ENCODE results near the gene NCMAP.
"Not testable (repeated sequence)": the region's sequence is repeated elsewhere in the genome, so short reads cannot be mapped to it uniquely, and the experiment has no call there.

NCMAP gene

DNA sequence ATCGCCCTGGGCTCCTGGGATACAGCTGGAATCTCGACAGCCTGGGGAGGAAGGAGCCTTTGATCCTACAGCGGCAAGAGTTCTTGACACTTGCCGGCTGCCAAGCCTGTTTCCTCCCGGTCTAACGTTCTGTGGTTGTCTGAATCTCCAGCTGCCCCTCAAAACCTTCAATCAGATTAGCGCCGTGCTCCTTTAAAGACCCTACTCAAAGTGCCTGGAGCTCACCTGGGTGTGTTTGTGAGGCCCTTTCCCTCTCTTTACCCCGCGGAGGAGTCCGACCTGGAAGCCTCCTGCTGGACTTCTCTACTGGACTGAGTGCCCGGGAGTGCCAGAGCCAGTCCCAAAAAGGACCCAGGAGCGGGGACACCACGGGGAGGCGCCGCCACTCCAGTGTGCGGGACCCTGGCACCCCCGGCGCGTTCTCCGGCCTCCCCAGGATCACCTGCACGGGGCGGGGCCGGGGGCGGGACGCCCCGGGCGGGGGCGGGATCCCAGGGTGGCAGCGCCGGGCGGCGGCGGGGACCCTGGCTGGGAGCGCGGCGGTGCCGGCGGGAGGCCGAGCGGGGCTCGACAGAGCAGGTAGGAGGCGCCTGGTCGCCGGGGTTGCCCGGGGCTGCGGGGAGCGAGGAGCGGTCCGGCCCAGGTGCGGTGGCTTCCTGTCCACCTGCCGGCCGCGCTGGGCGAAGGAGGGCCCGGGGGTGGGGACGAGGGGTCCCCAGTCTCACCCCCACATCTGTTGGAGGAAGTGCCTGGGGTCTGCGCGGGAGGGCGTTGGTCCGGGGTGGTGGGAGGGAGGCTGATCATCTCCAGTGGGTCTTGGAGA, at the start of gene NCMAP:
Gene NCMAP, plus strand, starts transcription at position 497 of the 823 bp plus-strand sequence. CDS start 39,344 bp downstream, outside the sequence.
- peak in 2 of 4 experiments; percentile 12 to 19 for DNase-seq

DNA sequence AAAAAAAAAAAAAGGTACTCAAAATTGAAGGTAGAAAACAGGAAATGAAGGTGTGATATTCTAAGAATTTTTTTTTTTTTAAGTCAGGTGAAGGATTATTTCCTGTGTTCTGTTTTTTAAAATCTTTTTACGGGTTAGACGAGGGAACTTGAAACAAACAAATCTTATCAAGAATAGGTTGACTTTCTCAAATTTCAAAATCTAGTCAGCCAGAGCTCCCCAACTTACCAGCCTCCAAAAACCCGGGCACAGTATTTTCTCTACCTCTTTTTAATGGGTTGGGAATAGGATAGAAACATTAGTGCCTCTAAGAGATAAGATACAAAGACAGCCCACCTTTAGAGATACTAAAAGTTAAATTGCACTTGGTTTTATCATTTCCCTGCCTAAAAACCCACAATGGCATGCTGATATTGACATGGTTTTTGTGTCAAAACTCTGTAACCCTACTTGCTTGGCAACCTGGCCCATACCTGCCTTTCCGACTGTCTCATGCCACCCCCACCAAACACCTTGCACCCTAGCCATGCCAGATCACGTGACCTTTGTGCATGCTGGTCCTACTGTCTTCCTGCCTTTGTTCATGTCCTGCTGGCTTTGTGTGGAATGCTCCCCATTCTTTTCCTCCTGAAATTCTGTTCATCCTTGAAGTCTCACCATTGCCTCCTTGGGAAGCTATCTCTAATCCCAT, 49.1 kb upstream of the NCMAP start:
- no peak for DNase-seq

DNA sequence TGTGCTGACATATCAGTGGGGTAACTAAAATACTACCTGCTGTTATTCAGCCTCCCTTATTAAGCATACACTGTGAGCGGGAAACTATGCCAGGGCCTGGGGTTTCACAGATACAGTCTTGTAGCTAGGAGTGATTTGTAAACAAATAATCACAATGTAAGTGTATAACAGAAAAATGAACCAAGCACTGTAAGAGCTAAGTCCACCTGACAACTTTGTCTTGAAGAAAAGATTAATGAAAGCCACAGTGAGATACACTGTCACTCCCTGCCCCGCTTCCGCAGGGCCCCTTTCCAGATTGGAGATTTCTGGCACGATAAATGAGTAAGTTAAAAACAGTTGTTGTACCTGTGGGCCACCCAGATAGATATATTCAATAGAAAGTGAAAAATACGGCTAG, 48.5 kb upstream of the NCMAP start:
- DNase-seq = no peak

DNA sequence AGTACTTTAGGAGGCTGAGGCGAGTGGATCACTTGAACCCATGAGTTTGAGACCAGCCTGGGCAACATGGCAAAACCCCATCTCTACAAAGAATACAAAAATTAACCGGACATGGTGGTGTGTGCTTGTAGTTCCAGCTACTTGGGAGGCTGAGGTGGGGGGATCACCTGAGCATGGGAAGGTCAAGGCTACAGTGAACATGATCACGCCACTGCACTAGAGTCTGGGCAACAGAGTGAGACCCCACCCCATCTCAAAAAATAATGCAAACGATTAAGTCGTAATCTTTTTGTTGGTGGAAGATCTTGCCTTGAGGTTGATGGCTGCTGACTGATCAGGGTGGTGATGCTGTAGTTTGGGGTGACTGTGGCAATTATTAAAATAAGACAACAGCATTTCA, 47.0 kb upstream of the NCMAP start:
- no peak for DNase-seq

- DNase-seq = no peak
Measured at GRCh38 chr1:24513706-24514105, 42.2 kb upstream of the NCMAP start.

GRCh38 chr1:24514946-24515345, 40.9 kb upstream of the NCMAP start:
- DNase-seq = no peak

DNA sequence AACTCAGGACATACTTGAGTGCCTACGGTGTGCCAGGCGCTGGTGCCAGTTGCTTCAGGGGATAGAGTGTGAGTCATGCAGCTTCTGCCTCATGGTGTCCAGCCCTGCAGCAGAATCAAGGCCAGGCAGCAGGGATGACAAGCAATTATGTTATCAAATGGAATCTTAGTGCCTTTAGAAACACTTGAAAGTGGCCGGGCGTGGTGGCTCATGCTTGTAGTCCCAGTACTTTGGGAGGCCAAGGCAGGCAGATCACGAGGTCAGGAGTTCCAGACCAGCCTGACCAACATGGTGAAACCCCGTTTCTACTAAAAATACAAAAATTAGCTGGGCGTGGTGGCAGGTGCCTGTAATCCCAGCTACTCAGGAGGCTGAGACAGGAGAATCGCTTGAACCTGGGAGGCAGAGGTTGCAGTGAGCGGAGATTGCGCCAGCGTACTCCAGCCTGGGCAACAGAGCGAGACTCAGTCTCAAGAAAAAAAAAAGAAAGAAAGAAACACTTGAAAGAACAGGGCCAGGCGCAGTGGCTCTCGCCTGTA, 40.1 kb upstream of the NCMAP start:
- DNase-seq = not testable (repeated sequence)

- DNase-seq = no peak
Measured at GRCh38 chr1:24516506-24516905, 39.4 kb upstream of the NCMAP start.

DNA sequence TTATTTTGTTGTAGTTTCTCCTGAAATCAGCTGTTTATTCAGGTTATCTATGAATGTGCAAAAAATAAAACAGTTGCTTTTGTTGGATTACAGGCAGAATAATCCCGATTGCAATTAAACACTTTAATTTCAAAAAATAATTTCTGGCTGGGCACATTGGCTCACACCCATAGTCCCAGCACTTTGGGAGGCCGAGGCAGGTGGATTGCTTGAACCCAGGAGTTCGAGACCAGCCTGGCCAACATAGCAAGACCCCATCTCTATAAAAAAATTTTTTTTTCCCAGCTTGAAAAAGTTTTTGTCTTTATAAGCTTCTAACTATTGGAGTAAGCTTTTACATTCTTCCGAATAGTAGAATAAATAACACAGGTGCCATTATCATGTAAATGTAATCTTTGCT, 38.0 kb upstream of the NCMAP start:
- DNase-seq = no peak

DNA sequence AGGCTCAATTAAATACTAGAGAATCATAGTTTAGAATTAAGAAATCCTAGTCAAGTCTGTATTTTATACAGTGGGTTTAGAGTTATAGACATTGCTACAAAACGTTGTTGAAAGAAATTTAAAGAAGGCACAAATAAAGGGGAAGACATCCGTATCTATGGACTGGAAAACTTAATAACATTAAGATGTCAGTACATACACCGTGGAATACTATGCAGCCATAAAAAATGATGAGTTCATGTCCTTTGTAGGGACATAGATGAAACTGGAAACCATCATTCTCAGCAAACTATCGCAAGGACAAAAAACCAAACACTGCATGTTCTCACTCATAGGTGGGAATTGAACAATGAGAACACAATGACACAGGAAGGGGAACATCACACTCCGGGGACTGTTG, 35.6 kb upstream of the NCMAP start:
- not testable (repeated sequence) for DNase-seq

DNA sequence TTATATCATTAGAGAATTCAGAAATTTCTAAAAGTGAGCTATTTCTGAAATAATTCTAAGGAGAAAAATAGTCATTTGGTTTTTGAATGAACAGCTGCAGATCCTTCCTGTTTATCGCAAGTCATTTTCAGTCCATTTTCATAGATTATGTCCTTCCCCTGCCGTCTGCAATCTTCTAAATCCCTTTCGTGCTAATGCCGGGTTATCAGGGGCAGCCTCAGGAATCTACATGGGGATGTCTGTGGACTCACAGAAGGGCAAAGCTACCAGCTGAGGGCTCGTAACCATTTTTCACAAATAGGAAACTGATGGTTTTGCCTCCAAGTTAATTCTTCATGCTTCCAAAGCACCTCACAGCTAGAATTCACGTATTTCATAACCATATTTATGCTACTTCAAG, 30.3 kb upstream of the NCMAP start:
- DNase-seq = no peak

DNA sequence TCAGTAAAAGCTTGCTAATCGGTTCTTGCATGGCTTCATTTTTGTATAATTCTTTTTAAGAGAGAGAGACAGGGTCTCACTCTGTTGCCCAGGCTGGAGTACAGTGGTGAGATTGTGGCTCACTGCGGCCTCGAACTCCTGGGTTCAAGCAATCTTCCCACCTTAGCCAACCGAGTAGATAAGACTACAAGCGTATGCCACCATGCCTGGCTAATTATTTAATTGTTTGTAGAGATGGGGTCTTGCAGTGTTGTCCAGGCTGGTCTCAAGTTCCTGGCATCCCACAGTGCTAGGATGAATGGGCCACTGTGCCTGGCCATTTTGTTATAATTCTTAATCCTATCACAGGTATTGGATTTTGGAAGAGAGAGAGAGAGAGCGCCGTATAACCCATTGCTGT, 29.8 kb upstream of the NCMAP start:
- DNase-seq = no peak

GRCh38 chr1:24526940-24527542, 28.8 kb upstream of the NCMAP start:
- DNase-seq = no peak

DNA sequence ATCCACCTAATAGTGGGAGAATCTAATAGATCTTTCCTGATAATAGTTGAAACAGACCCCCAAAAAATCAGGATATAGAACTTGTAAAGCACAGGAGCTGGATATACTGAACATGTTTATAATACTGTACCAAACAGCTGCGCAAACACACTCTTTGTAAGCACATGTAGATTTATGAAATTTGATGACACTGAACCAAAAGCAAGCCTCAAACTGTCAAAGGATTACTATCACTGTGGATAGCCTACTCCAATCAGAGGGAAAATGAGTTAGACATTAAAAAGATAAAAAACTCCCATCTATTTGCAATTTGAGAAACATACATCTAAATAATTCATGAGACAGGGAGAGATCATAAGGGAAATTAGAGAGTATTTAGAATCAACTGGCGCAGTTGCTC, 27.1 kb upstream of the NCMAP start:
- no peak for DNase-seq

DNA sequence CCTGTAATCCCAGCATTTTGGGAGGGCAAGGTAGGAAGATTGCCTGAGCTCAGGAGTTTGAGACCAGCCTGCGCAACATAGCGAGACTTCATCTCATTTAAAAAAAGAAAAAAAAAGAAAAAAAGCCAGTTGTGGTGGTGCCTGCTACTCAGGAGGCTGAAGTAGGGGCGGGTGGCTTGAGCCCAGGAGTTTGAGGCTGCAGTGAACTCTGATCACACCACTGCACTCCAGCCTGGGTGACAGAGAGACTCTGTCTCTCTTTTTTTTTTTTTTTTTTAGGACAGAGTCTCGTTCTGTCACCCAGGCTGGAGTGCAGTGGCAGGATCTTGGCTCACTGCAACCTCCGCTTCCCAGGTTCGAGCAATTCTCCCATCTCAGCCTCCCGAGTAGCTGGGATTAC, 26.6 kb upstream of the NCMAP start:
- DNase-seq = not testable (repeated sequence)

DNA sequence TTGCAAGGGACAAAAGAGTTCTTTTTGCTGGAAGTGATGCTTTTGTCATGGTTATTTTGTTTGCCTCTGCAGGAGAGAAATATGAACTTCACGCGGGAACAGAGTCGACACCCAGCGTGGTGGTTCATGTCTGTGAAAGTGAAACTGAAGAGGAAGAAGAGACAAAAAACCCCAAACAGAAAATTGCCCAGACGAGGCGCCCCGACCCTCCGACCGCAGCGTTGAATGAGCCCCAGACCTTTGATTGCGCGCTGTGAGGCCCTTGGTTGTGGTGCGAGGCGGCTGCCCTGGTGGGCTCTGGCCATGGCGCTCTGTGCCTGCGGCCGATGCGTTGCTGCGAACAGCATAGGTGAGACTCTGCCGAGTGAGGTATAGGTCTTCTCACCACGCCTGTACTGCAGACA, 20.9 kb upstream of the NCMAP start:
- DNase-seq = peak; percentile 22 to 45 (median 40)

- no peak for DNase-seq
Measured at GRCh38 chr1:24535778-24536177, 20.1 kb upstream of the NCMAP start.

DNA sequence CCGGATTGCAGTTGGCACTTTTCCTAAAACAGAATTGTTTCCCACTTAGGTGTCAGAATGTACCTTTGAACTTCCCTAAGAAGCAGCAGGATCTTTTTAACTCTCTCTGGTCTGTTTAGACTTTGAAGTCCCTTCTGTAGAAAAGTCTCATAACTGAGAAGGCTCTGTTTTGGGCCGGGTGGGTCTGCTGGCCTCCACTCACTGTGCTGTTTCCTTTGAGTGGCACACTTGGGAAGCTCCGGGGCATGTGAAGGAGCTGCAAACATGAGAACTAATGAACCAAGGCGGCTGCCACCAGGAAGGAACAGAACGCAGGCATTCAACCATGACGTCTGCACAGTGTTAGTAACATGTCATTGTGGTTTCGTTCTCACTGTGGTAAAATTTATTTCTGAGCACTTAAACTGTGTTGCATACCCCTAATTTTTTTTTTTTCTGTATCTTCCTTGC, 19.5 kb upstream of the NCMAP start:
- peak in 3 of 4 experiments; percentile 23 to 32 (median 24) for DNase-seq

DNA sequence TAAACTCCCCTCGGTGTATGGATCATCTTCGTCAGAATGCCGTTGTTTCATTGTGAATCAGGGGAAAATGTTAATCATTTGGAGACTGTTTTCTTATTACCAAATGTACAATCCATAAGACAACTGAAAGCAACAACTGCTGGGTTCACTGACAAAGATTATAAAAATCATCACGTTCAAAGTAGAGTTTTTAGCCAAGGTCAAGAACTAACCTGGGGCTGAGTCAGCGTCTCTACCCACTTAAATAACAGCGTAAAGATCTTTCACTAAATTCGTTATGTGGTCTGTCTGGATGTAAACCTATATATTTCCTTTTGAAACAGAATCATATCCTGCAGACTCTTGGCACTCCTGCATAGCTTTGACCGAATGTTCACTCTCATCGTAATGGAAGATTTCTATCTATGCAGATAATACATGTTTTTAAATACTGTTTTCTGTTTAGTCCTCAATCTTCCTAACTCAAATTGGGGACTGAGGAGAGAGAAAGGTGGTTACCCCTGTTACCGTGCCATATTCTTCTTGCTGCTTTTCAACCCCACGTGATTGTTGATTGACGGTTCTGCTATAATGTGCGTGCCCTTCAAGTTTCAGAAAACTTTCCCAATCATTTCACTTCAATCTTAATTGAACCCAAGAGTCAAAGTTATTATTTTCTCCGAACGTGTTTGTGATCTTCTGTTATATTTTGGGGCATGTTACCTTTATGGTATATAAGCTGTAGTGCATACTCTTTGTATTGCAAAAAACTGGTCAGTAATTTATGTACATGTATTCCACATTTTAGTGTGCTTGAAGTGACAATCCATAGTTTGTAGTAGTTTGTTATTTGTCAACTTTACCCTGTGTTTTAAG, 15.6 kb upstream of the NCMAP start:
- no peak for DNase-seq

DNA sequence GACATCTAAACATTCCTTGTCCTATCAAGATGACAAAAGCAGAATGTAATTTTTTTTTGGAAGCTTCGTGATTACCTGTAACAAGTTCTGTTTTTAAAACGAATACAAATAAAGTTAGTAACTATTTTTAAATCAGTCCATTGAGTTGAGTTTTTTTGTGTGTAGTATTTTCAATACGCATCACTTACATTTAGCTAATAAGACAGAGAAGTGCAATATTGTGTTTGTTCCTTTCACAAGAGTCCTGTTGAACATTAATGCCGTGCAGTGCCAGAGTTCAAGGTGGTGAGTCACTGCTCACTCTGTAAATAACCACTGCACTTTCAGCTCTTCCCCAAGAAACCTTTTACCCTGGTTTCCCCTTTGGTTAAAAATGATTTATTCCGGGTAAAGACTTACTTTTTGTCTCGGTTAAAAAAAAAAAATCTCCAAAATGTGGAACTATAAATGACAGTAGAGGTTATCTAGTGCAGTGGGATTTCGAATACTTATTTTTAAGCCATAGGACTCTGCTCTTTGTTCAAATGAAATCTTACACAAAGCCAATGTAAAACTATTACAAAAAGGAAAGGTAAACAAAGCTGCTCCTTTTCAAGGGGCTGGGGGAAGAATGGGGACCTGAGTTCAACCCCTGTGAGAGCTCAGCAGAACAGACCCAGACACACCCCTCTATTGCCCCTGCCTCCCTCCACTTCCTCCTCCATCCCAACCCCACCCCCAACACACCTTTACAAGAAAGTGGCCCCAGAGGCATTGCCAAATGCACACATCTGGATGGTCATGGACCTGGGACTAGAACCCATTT, 14.8 kb upstream of the NCMAP start:
- DNase-seq = peak in 1 of 4 experiments; percentile 22

DNA sequence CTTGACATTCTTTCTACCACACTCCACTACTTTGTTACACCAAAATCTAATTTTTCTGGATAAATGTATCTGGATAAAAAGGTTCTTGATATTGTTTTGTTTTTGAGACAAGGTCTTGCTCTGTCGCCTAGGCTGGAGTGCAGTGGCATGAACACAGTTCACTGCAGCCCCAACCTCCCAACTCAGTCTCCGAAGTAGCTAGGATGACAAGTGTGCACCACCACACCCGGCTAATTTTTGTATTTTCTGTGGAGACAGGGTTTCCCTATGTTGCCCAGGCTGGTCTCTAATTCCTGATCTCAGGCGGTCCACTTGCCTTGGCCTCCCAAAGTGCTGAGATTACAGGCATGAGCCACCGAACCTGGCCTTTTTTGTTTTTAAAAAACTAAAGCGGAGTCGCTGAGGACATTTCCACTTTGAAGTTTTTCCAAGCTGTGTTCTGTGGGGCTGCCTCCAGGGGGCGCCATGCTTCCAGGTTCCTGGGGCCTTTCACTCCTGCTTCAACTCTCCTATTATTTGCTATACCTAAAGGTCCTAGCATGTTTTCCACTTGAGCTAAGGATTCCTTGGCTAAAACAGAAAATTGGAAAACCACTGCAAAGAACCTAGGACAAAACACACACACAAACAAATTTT, 14.1 kb upstream of the NCMAP start:
- no peak for DNase-seq
